ENCODE results near the gene HMHB1. TPM values are rescaled to one million over a fixed set of nuclear protein-coding genes. Genes with fewer than 3 reads are reported as not detected.

HMHB1 gene
- total and polyA plus RNA-seq, 9 of the 15 experiments (the other 6 are each of a cell fraction or from before 2014, with no cell fraction given): not detected

DNA sequence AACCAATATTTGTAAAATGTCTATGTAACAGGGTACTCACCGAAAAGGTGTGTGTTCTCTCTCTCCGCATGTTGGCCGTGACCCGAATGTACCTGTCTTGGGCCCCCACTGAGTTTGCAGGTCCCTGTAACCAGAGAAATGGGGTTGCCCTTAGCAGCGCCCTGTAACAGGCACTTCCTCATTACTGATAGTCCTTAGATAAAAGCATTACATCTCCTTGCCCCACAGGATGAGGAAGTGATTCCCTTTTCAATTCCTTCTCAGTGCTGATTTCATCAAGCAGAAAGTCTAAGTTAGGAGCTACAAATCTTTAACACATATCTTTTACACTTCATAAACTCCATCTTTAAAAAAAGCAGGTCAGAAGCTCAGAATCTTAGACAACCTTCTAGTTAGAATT, 15.2 kb upstream of the HMHB1 start:
- CTCF ChIA-PET (ENCODE audit: low intra/inter-chr PET ratio): no interaction called here
- Histone ChIP-seq H3K27me3 (ENCODE audit: control insufficient read depth in 2 of 2, insufficient read depth in 2 of 2, low read length in 2 of 2) (no peaks in the 10 kb centered on the region), H3K27ac (ENCODE audit: extremely low read depth, low read depth, low read length) (no peak overlapping the region), H4K20me1 (replicated peaks; ENCODE audit: control insufficient read depth, insufficient read depth, low read length) (no peaks in the 10 kb centered on the region), H3K9me3 (replicated peaks; ENCODE audit: control insufficient read depth, insufficient read depth, low read depth, low read length) (no peaks in the 10 kb centered on the region), H2AFZ (ENCODE audit: low read depth, low read length) (no peak overlapping the region), H3K4me3 (no peak overlapping the region), H3K4me1 (replicated peaks in 1 of 2; ENCODE audit: control insufficient read depth in 2 of 2, insufficient read depth in 2 of 2, low read length in 2 of 2) (no peaks in the 10 kb centered on the region), H3K36me3 (ENCODE audit: control insufficient read depth, insufficient read depth, low read length) (no peaks in the 10 kb centered on the region), H3K4me2 (ENCODE audit: insufficient read depth, low read length) (no peak overlapping the region), H3K9ac (ENCODE audit: insufficient read depth in 1 of 2, low read depth in 2 of 2, low read length in 2 of 2) (no peak overlapping the region), H3K9me1 (ENCODE audit: control insufficient read depth, insufficient read depth, low read length) (no peaks in the 10 kb centered on the region), H3K79me2 (ENCODE audit: control insufficient read depth, insufficient read depth, low read length) (no peaks in the 10 kb centered on the region)
- no peak for TF ChIP-seq ZNF668 (CRISPR knock-in tag; IDR thresholded peaks at IDR 0.05)
- TF ChIP-seq RFX1 (IDR thresholded peaks at IDR 0.05): 0 out of 2 replicates have a peak, but pooled peaks have one; percentile 7
- TF ChIP-seq KDM5B (IDR thresholded peaks at IDR 0.05; ENCODE audit: insufficient replicate concordance, low read depth, low read length): no peak
- TF ChIP-seq RNF2 (IDR thresholded peaks at IDR 0.05): no peak
- TF ChIP-seq SPI1 (IDR thresholded peaks at IDR 0.05; ENCODE audit: borderline replicate concordance, low read depth, low read length): peak; percentile 84
- TF ChIP-seq STAG1 (CRISPR knock-in tag; IDR thresholded peaks at IDR 0.05; ENCODE audit: borderline replicate concordance): no peak
- ATAC-seq (no peak), FAIRE-seq (no peak), DNase-seq (ENCODE audit: extremely low read depth in 1 of 4, low spot score in 3 of 4) (no peak)
- no TSS peak for BruUV-seq (replicated peaks)
- WGBS (ENCODE audit: insufficient coverage, low coverage, missing lambda C conversion rate): 0% methylated on average over 5 of the region's 5 CpGs
- POLR2A ChIA-PET: no interaction called here
- intact Hi-C loops (cut with micrococcal nuclease) (no loop called here), in situ Hi-C loops (cut with MboI) (no loop called here)

DNA sequence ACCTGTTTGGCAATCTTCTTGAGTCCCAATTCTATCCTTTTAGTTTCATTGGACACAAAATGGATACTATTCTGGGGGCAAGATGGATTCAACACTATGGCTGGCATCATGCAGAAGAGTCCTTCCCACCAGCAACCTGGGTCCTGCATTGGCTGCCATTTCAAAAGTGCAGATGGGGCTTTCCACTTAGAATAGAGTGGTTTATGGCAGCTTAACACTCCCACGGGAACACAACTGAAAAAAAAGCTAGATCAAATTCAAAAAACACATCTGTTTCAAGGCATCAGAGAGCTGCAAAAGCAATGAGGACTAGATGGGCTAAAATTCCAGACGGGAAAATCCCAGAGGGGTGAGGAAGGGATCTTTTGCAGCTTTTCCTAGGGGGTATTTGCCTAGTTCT, 11.2 kb upstream of the HMHB1 start:
- no peak overlapping the region for H2AFZ ChIP-seq (ENCODE audit: low read depth, low read length)
- POLR2A ChIA-PET: interaction anchor here (1.2 kb wide), 1 partner anchor 8 kb away, joined by 4 read pairs; no protein-coding TSS in a partner anchor

More for the DNA sequence above, 11.2 kb upstream of the HMHB1 start:
- in situ Hi-C loops (cut with MboI): no loop called here
- H3K9me3 ChIP-seq (replicated peaks; ENCODE audit: control insufficient read depth, insufficient read depth, low read depth, low read length): no peaks in the 10 kb centered on the region
- H3K36me3 ChIP-seq (ENCODE audit: control insufficient read depth, insufficient read depth, low read length): no peaks in the 10 kb centered on the region
- H3K4me1 ChIP-seq (replicated peaks in 1 of 2; ENCODE audit: control insufficient read depth in 2 of 2, insufficient read depth in 2 of 2, low read length in 2 of 2): no peaks in the 10 kb centered on the region
- no peak for DNase-seq (ENCODE audit: extremely low read depth in 1 of 4, low spot score in 3 of 4)
- H3K9me1 ChIP-seq (ENCODE audit: control insufficient read depth, insufficient read depth, low read length): no peaks in the 10 kb centered on the region
- TF ChIP-seq ZNF583 (CRISPR knock-in tag; IDR thresholded peaks at IDR 0.05): no peak
- TF ChIP-seq MEF2D (tag; conservative IDR thresholded peaks at IDR 0.05; ENCODE audit: low read depth): no peak
- no peak for ATAC-seq
- no peak overlapping the region for H3K9ac ChIP-seq (ENCODE audit: insufficient read depth in 1 of 2, low read depth in 2 of 2, low read length in 2 of 2)
- 0% methylated on average over 2 of the region's 2 CpGs for WGBS (ENCODE audit: insufficient coverage, low coverage, missing lambda C conversion rate)
- no peaks in the 10 kb centered on the region for H3K79me2 ChIP-seq (ENCODE audit: control insufficient read depth, insufficient read depth, low read length)
- no TSS peak for BruUV-seq (replicated peaks)
- no peak for FAIRE-seq
- intact Hi-C loops (cut with micrococcal nuclease): no loop called here
- no peak overlapping the region for H3K27ac ChIP-seq (ENCODE audit: extremely low read depth, low read depth, low read length)
- H3K27me3 ChIP-seq (ENCODE audit: control insufficient read depth in 2 of 2, insufficient read depth in 2 of 2, low read length in 2 of 2): no peaks in the 10 kb centered on the region
- CTCF ChIA-PET (ENCODE audit: low intra/inter-chr PET ratio): no interaction called here
- no peak overlapping the region for H3K4me2 ChIP-seq (ENCODE audit: insufficient read depth, low read length)
- no peaks in the 10 kb centered on the region for H4K20me1 ChIP-seq (replicated peaks; ENCODE audit: control insufficient read depth, insufficient read depth, low read length)
- no peak overlapping the region for H3K4me3 ChIP-seq

Data from K562 (cell line).